Activated T-helper 9 cell treated with anti-CD3 and anti-CD28 coated beads, Interleukin-2, amount 50 U/mL, for 16 hours (primary cell): ENCODE measurements around the gene PAPPA.

Source experiments
- DNase-seq: peaks from one replicate; pipeline ENCODE4 v3.0.0-alpha.2; 2020; ENCODE audit warnings: low read depth

PAPPA gene

DNA sequence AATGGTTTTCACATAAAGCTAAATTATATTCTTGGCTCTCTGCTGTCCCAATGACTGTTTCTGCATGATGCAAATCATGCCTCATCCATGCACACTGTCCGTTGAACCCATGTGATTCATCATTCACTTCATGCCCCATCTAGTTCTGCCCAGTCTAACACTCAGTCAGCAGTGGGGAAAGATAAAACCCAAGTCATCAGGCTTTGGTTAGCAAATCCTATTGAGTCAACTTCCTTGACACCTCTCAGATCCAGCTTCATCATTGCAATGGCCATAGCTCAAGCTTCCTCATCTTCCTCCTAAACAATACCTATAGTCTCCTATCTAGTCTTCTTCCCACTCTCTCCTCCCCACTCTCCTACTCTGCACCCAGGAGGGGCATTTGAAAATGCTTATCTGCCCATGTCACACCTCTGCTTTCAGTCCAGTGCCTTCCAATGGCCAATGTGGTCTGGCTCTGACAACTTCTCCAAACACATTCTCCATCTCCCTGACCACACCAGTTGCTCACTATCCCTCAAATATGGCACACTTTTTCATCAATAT, 267.5 kb downstream of the PAPPA start:
- no peak for DNase-seq

GRCh38 chr9:116422119-116422979, 268.8 kb downstream of the PAPPA start:
- no peak for DNase-seq

DNA sequence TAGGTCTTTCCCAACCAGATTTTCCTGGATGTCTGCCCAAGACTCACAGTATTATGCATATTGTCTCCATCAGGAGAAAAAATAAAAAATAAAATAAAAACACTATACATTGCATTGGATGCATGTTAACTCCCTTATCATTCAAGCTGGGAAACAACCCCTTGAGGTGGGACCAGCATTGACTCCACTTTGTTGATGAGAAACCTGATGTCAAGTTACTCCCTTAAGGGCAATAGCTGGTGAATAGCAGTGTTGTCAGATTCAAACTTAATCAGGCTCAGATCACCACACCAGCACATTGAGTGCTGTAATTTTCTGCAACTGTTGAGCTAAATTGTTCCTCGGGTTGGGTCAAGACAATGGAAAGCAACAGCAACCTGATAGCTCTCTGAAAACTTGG, 269.6 kb downstream of the PAPPA start:
- DNase-seq, result no peak

DNA sequence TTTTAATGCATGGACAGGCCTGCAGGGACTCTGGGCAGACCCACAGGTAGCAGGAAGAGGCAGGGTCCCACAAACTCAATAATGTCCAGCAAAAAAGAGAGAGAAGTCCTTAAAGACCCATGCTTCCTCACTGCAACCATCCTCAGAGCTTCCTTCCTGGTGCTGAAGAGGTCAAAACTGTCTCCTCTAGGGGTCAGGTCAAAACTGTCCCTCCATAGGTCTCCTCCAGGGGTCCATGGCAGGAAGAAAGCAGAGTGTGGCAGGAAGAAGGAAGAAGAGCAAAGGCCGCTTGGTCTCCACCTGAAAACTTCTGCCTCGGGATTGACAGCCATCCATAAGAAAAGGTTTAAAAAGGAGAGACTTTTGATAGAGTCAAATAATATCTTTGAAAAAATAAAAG, 271.7 kb downstream of the PAPPA start:
- no peak for DNase-seq

DNA sequence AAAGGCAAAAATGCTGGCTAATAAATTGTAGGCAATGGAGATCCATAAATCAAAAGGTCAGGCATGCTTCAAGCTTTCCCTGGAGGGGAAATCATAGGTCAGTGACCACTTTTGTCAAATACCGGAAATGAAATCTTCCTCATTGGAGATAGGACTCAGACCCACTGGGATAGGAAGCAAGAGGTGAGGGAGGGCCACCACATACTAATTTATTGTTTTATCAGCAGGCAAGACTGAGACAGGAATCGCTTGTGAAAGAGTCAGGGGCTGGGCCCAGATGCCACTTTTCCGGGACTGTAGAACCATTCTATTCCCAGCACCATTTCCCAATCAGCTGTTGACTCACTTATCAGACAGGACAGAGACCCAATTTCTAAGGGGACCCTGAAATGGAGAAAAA, 277.3 kb downstream of the PAPPA start:
- no peak for DNase-seq

- no peak for DNase-seq
Measured at GRCh38 chr9:116432051-116432450, 278.5 kb downstream of the PAPPA start.

- DNase-seq, result no peak
Measured at GRCh38 chr9:116434314-116434713, 280.7 kb downstream of the PAPPA start.

- no peak for DNase-seq
Measured at GRCh38 chr9:116435706-116436105, 282.1 kb downstream of the PAPPA start.

DNA sequence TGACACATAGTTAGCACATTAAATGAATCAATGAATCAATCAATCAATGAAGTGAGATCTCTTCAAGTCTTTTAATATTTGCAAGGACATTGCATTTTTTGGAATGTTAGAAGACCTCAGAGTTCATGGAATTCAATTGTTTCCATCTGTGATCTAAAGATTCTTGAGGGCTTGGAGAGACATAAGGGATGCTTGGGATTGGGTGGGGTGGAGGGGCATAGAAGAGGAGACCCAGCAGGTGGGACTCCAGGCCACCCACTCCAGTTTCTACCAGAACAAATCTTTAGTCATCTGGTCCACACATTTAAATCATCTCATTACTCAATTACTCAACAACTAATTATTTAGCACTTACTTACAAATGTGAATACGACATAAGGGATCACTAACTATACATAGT, 282.5 kb downstream of the PAPPA start:
- DNase-seq, result no peak

GRCh38 chr9:116437411-116438370, 284.1 kb downstream of the PAPPA start:
- DNase-seq, result no peak

DNA sequence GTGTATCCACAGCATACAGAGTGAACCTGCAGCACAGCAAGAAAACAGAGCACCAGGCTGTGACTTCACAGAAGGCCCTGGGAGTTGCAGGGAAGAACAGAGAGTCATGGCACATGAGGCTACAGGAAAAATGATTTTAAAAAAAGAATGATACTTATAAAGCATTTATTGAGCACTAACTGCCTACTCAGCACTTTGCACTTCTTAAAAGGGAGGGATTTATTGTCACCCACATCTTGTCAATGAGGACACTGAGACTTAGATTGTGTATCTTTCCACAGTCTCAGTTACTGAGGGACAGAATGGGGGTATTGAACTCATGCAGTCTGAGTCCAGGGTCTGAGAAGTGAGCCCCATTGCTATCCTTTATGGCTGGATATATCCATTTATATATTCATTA, 288.9 kb downstream of the PAPPA start:
- no peak for DNase-seq

- no peak for DNase-seq
Measured at GRCh38 chr9:116447934-116448333, 294.3 kb downstream of the PAPPA start.

- DNase-seq, result no peak
Measured at GRCh38 chr9:116448431-116448830, 294.8 kb downstream of the PAPPA start.

DNA sequence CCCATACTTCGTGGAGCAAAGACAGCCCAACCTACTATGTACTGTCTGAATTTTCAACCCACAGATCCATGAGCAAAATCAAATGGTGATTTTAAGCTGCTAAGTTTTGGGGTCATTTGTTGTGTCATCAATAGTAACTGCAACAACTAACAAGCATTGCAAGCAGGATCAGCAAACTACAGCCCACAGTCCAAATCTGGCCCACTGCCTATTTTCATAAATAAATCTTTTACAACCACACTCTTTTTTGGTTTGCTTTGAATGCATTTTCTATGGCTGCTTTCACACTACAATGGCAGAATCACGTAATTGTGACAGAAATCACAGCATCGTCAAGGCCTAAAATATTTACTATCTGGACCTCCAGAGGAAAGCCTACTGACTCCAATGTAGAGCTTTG, 296.4 kb downstream of the PAPPA start:
- no peak for DNase-seq

GRCh38 chr9:116450378-116451139, 297.0 kb downstream of the PAPPA start:
- DNase-seq, result no peak

DNA sequence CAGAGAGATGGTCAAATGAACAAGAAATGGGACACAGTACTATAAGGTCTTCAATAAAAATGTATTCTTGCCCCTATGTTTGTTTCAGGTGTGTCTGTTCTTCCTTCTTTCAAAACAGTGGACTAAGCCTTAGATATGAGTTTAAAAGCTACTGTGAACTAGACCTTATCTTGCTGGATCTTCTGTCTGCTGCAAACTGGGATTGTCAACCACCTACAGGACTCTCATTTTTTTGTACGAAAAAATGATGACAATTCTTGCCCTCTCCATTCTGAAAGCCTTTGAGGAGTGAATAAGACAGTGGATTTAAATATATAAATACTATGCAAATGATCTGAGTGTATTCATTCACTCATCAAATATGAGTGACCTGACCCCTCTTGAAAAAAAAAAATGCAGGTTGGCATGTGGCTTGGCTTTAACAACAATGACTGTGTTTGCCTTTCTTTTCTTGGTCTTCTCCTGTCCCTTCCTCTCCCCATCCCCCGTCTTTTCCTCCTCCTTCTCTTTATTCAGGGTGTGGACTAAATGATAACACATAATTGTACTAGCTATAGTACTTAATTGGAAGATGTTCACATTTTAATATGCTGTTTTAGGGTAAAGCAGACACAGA, 298.0 kb downstream of the PAPPA start:
- DNase-seq, result no peak
